SK-N-SH (cell line): ENCODE measurements around the gene POLDIP3. TPM values are rescaled to one million over a fixed set of nuclear protein-coding genes. Genes with fewer than 3 reads are reported as not detected.

Source experiments
- CTCF ChIA-PET: fragments of 300-600, 350-600 bp; formaldehyde crosslinking; extraction: SDS; loops from one replicate; lab custom pipeline; 2021; lab: Yijun Ruan, JAX
- POLR2A ChIA-PET: fragments of 350-600 bp; sonication (Branson Sonifier 250); formaldehyde crosslinking; extraction: SDS; loops from one replicate; lab custom pipeline; 2020; ENCODE audit warnings: antibody characterized with exemption, inconsistent platforms; lab: Yijun Ruan, JAX
- DNase-seq: peaks from one replicate; pipeline ENCODE4 v3.0.0; 2012
- H2AFZ ChIP-seq: fragments of 200-600 bp; sonication (generic); 2 replicates; pipeline ENCODE4 v1.8.1; 2016; ENCODE audit warnings: antibody characterized with exemption, mild to moderate bottlenecking, low read depth
- H3F3A ChIP-seq: fragments of 200-600 bp; sonication (generic); replicated peaks from 2 replicates; pipeline ENCODE3; 2016; ENCODE audit warnings: antibody characterized with exemption, mild to moderate bottlenecking; ENCODE audit not compliant: insufficient read depth
- H3K27ac ChIP-seq, 2 experiments: fragments of 200-500 bp in 1 of 2; fragments of 200-600 bp in 1 of 2; sonication (Bioruptor generic) in 1 of 2; sonication (generic), shearing (Covaris generic) in 1 of 2; 2 replicates each; pipeline versions ENCODE4 v1.5.1 to v1.6.1; 2014 to 2016; ENCODE audit warnings: low read depth in 2 of 2, inconsistent platforms in 1 of 2, low read length in 1 of 2, mild to moderate bottlenecking in 1 of 2, mixed read lengths in 1 of 2
- H3K27me3 ChIP-seq: fragments of 200-600 bp; sonication (generic), shearing (Covaris generic); 2 replicates; pipeline ENCODE4 v1.6.1; 2016; ENCODE audit warnings: mixed run types; ENCODE audit not compliant: insufficient read depth
- H3K36me3 ChIP-seq, 2 experiments: fragments of 200-500 bp in 1 of 2; fragments of 200-600 bp in 1 of 2; sonication (Bioruptor generic) in 1 of 2; sonication (generic) in 1 of 2; replicated peaks in 1 of 2; 2 replicates each; pipeline versions ENCODE3 to v1.5.1; 2014 to 2016; ENCODE audit warnings: low read length in 1 of 2, mild to moderate bottlenecking in 1 of 2; ENCODE audit not compliant: insufficient read depth in 2 of 2, control insufficient read depth in 1 of 2
- H3K4me1 ChIP-seq, 2 experiments: fragments of 200-500 bp in 1 of 2; fragments of 200-600 bp in 1 of 2; sonication (Bioruptor generic) in 1 of 2; sonication (generic), shearing (Covaris generic) in 1 of 2; 2 replicates each; pipeline versions ENCODE4 v1.5.1 to v1.6.1; 2014 to 2016; ENCODE audit warnings: low read depth in 1 of 2, low read length in 1 of 2, mixed run types in 1 of 2; ENCODE audit not compliant: insufficient read depth in 2 of 2, control insufficient read depth in 1 of 2
- H3K4me2 ChIP-seq: fragments of 200-600 bp; sonication (generic), shearing (Covaris generic); 2 replicates; pipeline ENCODE4 v1.6.1; 2017; ENCODE audit warnings: mixed run types
- H3K4me3 ChIP-seq, 2 experiments: fragments of 200-500 bp in 1 of 2; fragments of 200-600 bp in 1 of 2; sonication (Bioruptor generic) in 1 of 2; sonication (generic), shearing (Covaris generic) in 1 of 2; 2 replicates each; pipeline versions ENCODE4 v1.5.1 to v1.8.1; 2014 to 2016; ENCODE audit warnings: low read depth in 2 of 2, inconsistent platforms in 1 of 2, low read length in 1 of 2, mild to moderate bottlenecking in 1 of 2, mixed read lengths in 1 of 2, moderate library complexity in 1 of 2
- H3K79me2 ChIP-seq: fragments of 200-600 bp; sonication (generic); 2 replicates; pipeline ENCODE4 v1.8.1; 2017; ENCODE audit warnings: mild to moderate bottlenecking; ENCODE audit not compliant: insufficient read depth
- H3K9ac ChIP-seq: fragments of 200-600 bp; sonication (generic); 2 replicates; pipeline ENCODE4 v1.6.1; 2017; ENCODE audit warnings: mixed run types
- H3K9me2 ChIP-seq: fragments of 200-600 bp; sonication (generic); 2 replicates; pipeline ENCODE4 v1.6.1; 2017; ENCODE audit warnings: mixed run types
- H3K9me3 ChIP-seq: fragments of 200-600 bp; sonication (generic); 2 replicates; pipeline ENCODE4 v1.6.1; 2017; ENCODE audit warnings: mixed run types, mild to moderate bottlenecking, moderate library complexity
- H4K20me1 ChIP-seq: fragments of 200-600 bp; sonication (generic); 2 replicates; pipeline ENCODE4 v1.6.1; 2017; ENCODE audit warnings: mild to moderate bottlenecking, mixed run types; ENCODE audit not compliant: insufficient read depth
- EP300 ChIP-seq, 2 experiments: IDR thresholded peaks; 2 replicates each; pipeline versions ENCODE4 v1.4.0 to v1.6.1; 2012; ENCODE audit warnings: borderline replicate concordance in 1 of 2, low read depth in 1 of 2, low read length in 1 of 2
- FOXJ3 ChIP-seq: sonication (generic); formaldehyde crosslinking; IDR thresholded peaks from 2 replicates; pipeline ENCODE4 v1.5.1; 2020; ENCODE audit warnings: mild to moderate bottlenecking, missing genetic modification reagents
- FOXM1 ChIP-seq: IDR thresholded peaks from 2 replicates; pipeline ENCODE4 v1.4.0; 2012; ENCODE audit warnings: low read depth, mild to moderate bottlenecking
- GATA2 ChIP-seq: sonication (generic); formaldehyde crosslinking; IDR thresholded peaks from 2 replicates; pipeline ENCODE4 v1.5.0; 2020; ENCODE audit warnings: mild to moderate bottlenecking, missing genetic modification reagents
- JUND ChIP-seq: IDR thresholded peaks from 2 replicates; pipeline ENCODE4 v1.4.0; 2012
- MXI1 ChIP-seq: IDR thresholded peaks from 2 replicates; pipeline ENCODE4 v1.6.1; 2012; ENCODE audit warnings: mild to moderate bottlenecking, low read depth, low read length, improper control_type of control experiment
- NFIC ChIP-seq: IDR thresholded peaks from 2 replicates; pipeline ENCODE4 v1.4.0; 2012; ENCODE audit warnings: borderline replicate concordance
- POLR2AphosphoS5 ChIP-seq: IDR thresholded peaks from 2 replicates; pipeline ENCODE4 v1.6.1; 2012; ENCODE audit warnings: low read depth, low read length
- RAD21 ChIP-seq: IDR thresholded peaks from 2 replicates; pipeline ENCODE4 v1.6.1; 2012; ENCODE audit warnings: mild to moderate bottlenecking, low read length
- RCOR1 ChIP-seq: fragments of 150-350 bp; IDR thresholded peaks from 2 replicates; pipeline ENCODE4 v1.6.1; 2017; ENCODE audit warnings: antibody characterized with exemption, low read length
- RXRA ChIP-seq: IDR thresholded peaks from 2 replicates; pipeline ENCODE4 v1.4.0; 2012; ENCODE audit warnings: low read depth, mild to moderate bottlenecking, borderline replicate concordance
- SMC3 ChIP-seq: IDR thresholded peaks from 2 replicates; pipeline ENCODE4 v1.6.1; 2012; ENCODE audit warnings: low read depth, low read length, improper control_type of control experiment
- TAF1 ChIP-seq: IDR thresholded peaks from 2 replicates; pipeline ENCODE4 v1.6.1; 2012; ENCODE audit warnings: low read depth, mild to moderate bottlenecking, low read length, moderate library complexity, borderline replicate concordance
- YY1 ChIP-seq: IDR thresholded peaks from 2 replicates; pipeline ENCODE4 v1.4.0; 2012; ENCODE audit warnings: low read depth, mild to moderate bottlenecking
- WGBS: methylation state at CpG from one replicate; pipeline ENCODE4 v1.1.6; 2017; ENCODE audit warnings: low lambda C conversion rate; 5-methylcytosine and 5-hydroxymethylcytosine counted together
- polyA plus RNA-seq, 3 experiments: library from polyadenylated mRNA; depleted of rRNA; stranded (reverse); fragments of >200 nt; gene quantifications; 2 replicates each; pipeline ENCODE4 v1.2.3, GENCODE V29; 2012
- TF ChIP-seq, protein P1 (sequence below): fragments of 200-600 bp; sonication (generic); IDR thresholded peaks from 2 replicates; pipeline ENCODE4 v1.6.1; 2017; ENCODE audit warnings: antibody characterized with exemption, mild to moderate bottlenecking, moderate library complexity
- TF ChIP-seq, protein P2 (sequence below): IDR thresholded peaks from 2 replicates; pipeline ENCODE4 v1.6.1; 2012; ENCODE audit warnings: mild to moderate bottlenecking, low read depth, low read length, moderate library complexity
- TF ChIP-seq, protein P3 (sequence below): IDR thresholded peaks from 2 replicates; pipeline ENCODE4; 2012
- TF ChIP-seq, protein P4 (sequence below): IDR thresholded peaks from 2 replicates; pipeline ENCODE4 v1.4.0; 2012; ENCODE audit warnings: low read depth, borderline replicate concordance
- TF ChIP-seq, protein P5 (sequence below): IDR thresholded peaks from 2 replicates; pipeline ENCODE4 v1.4.0; 2012; ENCODE audit warnings: low read depth
- TF ChIP-seq, protein P6 (sequence below): fragments of 150-350 bp; IDR thresholded peaks from 2 replicates; pipeline ENCODE4 v1.6.1; 2016; ENCODE audit warnings: mild to moderate bottlenecking, low read depth, low read length

POLDIP3 gene
- polyA plus RNA-seq, 1 of the 3 experiments (the other 2 are of a cell fraction), result 18.8 TPM

DNA sequence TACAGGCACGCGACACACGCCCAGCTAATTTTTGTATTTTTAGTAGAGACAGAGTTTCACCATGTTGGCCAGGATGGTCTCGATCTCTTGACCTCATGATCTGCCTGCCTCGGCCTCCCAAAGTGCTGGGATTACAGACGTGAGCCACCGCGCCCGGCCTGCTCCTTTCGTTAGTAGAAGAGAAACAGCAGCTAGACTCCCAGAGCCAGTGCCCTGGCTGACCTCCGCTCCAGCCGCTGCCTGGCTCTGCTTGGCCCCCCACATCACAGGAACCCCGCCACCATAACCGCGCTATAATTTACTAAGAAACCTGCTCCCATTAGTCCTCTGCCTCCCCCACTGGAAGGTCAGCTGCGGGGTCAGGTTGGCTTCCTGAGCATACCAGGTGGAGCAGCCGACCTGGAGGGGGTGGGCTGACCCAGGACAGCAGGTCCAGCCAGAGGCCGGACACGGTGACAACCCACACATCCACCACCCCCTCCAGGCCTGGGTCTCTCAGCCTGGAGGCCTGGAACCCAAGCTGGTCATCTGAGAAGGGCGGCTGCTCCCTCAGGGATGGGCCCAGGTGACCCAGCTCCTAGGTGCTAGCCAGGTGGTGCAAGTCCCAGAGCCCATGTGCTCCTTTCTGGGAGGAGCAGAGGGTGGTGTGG lies 7.5 kb upstream of the POLDIP3 start:
- Histone ChIP-seq H2AFZ (no peak overlapping the region), H3K4me3 (no peak overlapping the region), H3K36me3 (peaks cover 0 to 3% of the 10 kb centered on the region in 2 experiments), H3K9ac (no peak overlapping the region), H3K27me3 (no peaks in the 10 kb centered on the region), H4K20me1 (no peaks in the 10 kb centered on the region), H3K9me3 (no peaks in the 10 kb centered on the region), H3K27ac (no peak overlapping the region), H3K79me2 (no peaks in the 10 kb centered on the region), H3F3A (no peaks in the 10 kb centered on the region), H3K4me2 (no peak overlapping the region), H3K9me2 (no peaks in the 10 kb centered on the region), H3K4me1 (no peaks in the 10 kb centered on the region; a peak in 1 of 4 replicates)
- WGBS, result 95% methylated on average over 15 of the region's 20 CpGs
- no peak for DNase-seq
- TF ChIP-seq, protein P1, sequence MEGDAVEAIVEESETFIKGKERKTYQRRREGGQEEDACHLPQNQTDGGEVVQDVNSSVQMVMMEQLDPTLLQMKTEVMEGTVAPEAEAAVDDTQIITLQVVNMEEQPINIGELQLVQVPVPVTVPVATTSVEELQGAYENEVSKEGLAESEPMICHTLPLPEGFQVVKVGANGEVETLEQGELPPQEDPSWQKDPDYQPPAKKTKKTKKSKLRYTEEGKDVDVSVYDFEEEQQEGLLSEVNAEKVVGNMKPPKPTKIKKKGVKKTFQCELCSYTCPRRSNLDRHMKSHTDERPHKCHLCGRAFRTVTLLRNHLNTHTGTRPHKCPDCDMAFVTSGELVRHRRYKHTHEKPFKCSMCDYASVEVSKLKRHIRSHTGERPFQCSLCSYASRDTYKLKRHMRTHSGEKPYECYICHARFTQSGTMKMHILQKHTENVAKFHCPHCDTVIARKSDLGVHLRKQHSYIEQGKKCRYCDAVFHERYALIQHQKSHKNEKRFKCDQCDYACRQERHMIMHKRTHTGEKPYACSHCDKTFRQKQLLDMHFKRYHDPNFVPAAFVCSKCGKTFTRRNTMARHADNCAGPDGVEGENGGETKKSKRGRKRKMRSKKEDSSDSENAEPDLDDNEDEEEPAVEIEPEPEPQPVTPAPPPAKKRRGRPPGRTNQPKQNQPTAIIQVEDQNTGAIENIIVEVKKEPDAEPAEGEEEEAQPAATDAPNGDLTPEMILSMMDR, result no peak
- no peak for TF ChIP-seq YY1
- TF ChIP-seq, protein P2, sequence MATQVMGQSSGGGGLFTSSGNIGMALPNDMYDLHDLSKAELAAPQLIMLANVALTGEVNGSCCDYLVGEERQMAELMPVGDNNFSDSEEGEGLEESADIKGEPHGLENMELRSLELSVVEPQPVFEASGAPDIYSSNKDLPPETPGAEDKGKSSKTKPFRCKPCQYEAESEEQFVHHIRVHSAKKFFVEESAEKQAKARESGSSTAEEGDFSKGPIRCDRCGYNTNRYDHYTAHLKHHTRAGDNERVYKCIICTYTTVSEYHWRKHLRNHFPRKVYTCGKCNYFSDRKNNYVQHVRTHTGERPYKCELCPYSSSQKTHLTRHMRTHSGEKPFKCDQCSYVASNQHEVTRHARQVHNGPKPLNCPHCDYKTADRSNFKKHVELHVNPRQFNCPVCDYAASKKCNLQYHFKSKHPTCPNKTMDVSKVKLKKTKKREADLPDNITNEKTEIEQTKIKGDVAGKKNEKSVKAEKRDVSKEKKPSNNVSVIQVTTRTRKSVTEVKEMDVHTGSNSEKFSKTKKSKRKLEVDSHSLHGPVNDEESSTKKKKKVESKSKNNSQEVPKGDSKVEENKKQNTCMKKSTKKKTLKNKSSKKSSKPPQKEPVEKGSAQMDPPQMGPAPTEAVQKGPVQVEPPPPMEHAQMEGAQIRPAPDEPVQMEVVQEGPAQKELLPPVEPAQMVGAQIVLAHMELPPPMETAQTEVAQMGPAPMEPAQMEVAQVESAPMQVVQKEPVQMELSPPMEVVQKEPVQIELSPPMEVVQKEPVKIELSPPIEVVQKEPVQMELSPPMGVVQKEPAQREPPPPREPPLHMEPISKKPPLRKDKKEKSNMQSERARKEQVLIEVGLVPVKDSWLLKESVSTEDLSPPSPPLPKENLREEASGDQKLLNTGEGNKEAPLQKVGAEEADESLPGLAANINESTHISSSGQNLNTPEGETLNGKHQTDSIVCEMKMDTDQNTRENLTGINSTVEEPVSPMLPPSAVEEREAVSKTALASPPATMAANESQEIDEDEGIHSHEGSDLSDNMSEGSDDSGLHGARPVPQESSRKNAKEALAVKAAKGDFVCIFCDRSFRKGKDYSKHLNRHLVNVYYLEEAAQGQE, result no peak
- TF ChIP-seq SMC3, result no peak
- TF ChIP-seq, protein P3, sequence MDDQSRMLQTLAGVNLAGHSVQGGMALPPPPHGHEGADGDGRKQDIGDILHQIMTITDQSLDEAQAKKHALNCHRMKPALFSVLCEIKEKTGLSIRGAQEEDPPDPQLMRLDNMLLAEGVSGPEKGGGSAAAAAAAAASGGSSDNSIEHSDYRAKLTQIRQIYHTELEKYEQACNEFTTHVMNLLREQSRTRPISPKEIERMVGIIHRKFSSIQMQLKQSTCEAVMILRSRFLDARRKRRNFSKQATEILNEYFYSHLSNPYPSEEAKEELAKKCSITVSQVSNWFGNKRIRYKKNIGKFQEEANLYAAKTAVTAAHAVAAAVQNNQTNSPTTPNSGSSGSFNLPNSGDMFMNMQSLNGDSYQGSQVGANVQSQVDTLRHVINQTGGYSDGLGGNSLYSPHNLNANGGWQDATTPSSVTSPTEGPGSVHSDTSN, result no peak
- no peak for TF ChIP-seq EP300 (IDR thresholded peaks at IDR 0.05; ENCODE audit: borderline replicate concordance in 1 of 2, low read depth in 1 of 2, low read length in 1 of 2)
- TF ChIP-seq RXRA, result no peak
- TF ChIP-seq NFIC, result no peak
- TF ChIP-seq, protein P4, sequence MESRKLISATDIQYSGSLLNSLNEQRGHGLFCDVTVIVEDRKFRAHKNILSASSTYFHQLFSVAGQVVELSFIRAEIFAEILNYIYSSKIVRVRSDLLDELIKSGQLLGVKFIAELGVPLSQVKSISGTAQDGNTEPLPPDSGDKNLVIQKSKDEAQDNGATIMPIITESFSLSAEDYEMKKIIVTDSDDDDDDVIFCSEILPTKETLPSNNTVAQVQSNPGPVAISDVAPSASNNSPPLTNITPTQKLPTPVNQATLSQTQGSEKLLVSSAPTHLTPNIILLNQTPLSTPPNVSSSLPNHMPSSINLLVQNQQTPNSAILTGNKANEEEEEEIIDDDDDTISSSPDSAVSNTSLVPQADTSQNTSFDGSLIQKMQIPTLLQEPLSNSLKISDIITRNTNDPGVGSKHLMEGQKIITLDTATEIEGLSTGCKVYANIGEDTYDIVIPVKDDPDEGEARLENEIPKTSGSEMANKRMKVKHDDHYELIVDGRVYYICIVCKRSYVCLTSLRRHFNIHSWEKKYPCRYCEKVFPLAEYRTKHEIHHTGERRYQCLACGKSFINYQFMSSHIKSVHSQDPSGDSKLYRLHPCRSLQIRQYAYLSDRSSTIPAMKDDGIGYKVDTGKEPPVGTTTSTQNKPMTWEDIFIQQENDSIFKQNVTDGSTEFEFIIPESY, result no peak
- TF ChIP-seq, protein P5, sequence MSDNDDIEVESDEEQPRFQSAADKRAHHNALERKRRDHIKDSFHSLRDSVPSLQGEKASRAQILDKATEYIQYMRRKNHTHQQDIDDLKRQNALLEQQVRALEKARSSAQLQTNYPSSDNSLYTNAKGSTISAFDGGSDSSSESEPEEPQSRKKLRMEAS, result no peak
- TF ChIP-seq RCOR1, result no peak
- TF ChIP-seq TAF1, result no peak
- no peak for TF ChIP-seq GATA2 (CRISPR knock-in tag)
- TF ChIP-seq RAD21, result no peak
- TF ChIP-seq JUND, result no peak
- TF ChIP-seq FOXM1, result no peak
- TF ChIP-seq MXI1, result no peak
- no peak for TF ChIP-seq POLR2AphosphoS5
- TF ChIP-seq FOXJ3 (CRISPR knock-in tag), result no peak
- TF ChIP-seq, protein P6, sequence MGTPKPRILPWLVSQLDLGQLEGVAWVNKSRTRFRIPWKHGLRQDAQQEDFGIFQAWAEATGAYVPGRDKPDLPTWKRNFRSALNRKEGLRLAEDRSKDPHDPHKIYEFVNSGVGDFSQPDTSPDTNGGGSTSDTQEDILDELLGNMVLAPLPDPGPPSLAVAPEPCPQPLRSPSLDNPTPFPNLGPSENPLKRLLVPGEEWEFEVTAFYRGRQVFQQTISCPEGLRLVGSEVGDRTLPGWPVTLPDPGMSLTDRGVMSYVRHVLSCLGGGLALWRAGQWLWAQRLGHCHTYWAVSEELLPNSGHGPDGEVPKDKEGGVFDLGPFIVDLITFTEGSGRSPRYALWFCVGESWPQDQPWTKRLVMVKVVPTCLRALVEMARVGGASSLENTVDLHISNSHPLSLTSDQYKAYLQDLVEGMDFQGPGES, result no peak
- ChIA-PET CTCF (interaction anchor here (0.7 to 2.0 kb wide), 6 partner anchors 8 to 412 kb away, joined by 3 to 9 read pairs (median 5); partner anchors contain the start of gene ATP5MGL), POLR2A (no interaction called here)
